Measurements from ENCODE around the gene DAZAP1. TPM values are rescaled to one million over a fixed set of nuclear protein-coding genes. Genes with fewer than 3 reads are reported as not detected.

Gene DAZAP1
- 77.6 to 108 TPM (median 102 TPM) in 5 replicates for total RNA-seq (2022; extraction: Qiagen RNA extraction)

GRCh38 chr19:1407528-1408299 lies at the start of gene DAZAP1:
Gene DAZAP1 (plus strand): TSS chr19:1407586. CDS start chr19:1407774, 188 bp downstream.

GRCh38 chr19:1383312-1384084 lies 23.9 kb upstream of the DAZAP1 start, which contains the start of gene NDUFS7:
Gene NDUFS7 (plus strand): TSS chr19:1383907. CDS start chr19:1383927, 20 bp downstream.

GRCh38 chr19:1401138-1401888 lies 6.1 kb upstream of the DAZAP1 start, which contains the start of gene GAMT:
Gene GAMT (minus strand): TSS chr19:1401542. CDS start chr19:1401476, 66 bp downstream.

GRCh38 chr19:1438035-1438932 lies 30.9 kb downstream of the DAZAP1 start, which contains the start of gene RPS15:
Gene RPS15 (plus strand): TSS chr19:1438396. CDS start chr19:1438426, 30 bp downstream.

GRCh38 chr19:1449467-1450442 lies 42.4 kb downstream of the DAZAP1 start, which contains the start of gene APC2:
Gene APC2 (plus strand): TSS chr19:1450121. CDS start chr19:1453002, 2,881 bp downstream.

GRCh38 chr19:1478934-1479707 lies 71.7 kb downstream of the DAZAP1 start, which contains the start of gene C19orf25:
Gene C19orf25 (minus strand): TSS chr19:1479215. CDS start chr19:1478903, 312 bp downstream.

Other genes starting within 250 kb of the DAZAP1 start
- 28.1 to 47.8 TPM (median 46.9 TPM) in 5 replicates for gene SBNO2, start 233.3 kb upstream of the DAZAP1 start, total RNA-seq (2022; extraction: Qiagen RNA extraction)
- gene STK11, start 201.8 kb upstream of the DAZAP1 start, total RNA-seq (2022; extraction: Qiagen RNA extraction) = 28.4 to 40.6 TPM (median 39.4 TPM) in 5 replicates
- 2.3 to 4.9 TPM (median 4.5 TPM) in 5 replicates for gene CBARP, start 169.6 kb upstream of the DAZAP1 start, total RNA-seq (2022; extraction: Qiagen RNA extraction)
- 80.9 to 184 TPM (median 172 TPM) in 5 replicates for gene ATP5F1D, start 165.8 kb upstream of the DAZAP1 start, total RNA-seq (2022; extraction: Qiagen RNA extraction)
- 38.8 to 50.5 TPM (median 43.1 TPM) in 5 replicates for gene MIDN, start 159.0 kb upstream of the DAZAP1 start, total RNA-seq (2022; extraction: Qiagen RNA extraction)
- 90.2 to 178 TPM (median 95.7 TPM) in 5 replicates for gene CIRBP, start 138.3 kb upstream of the DAZAP1 start, total RNA-seq (2022; extraction: Qiagen RNA extraction)
- 49.5 to 105 TPM (median 87.7 TPM) in 5 replicates for gene FAM174C, start 132.1 kb upstream of the DAZAP1 start, total RNA-seq (2022; extraction: Qiagen RNA extraction)
- 1.2 to 2.6 TPM (median 1.6 TPM) in 5 replicates for gene EFNA2, start 121.7 kb upstream of the DAZAP1 start, total RNA-seq (2022; extraction: Qiagen RNA extraction)
- gene NDUFS7, start 23.7 kb upstream of the DAZAP1 start, total RNA-seq (2022; extraction: Qiagen RNA extraction) = 76.1 to 82.1 TPM (median 79.3 TPM) in 5 replicates
- gene GAMT, start 6.0 kb upstream of the DAZAP1 start, total RNA-seq (2022; extraction: Qiagen RNA extraction) = 23.1 to 45.5 TPM (median 42.6 TPM) in 5 replicates
- gene RPS15, start 30.8 kb downstream of the DAZAP1 start, total RNA-seq (2022; extraction: Qiagen RNA extraction) = 1,595 to 2,147 TPM (median 1,872 TPM) in 5 replicates
- 1.2 to 2.3 TPM (median 1.6 TPM) in 5 replicates for gene APC2, start 42.5 kb downstream of the DAZAP1 start, total RNA-seq (2022; extraction: Qiagen RNA extraction)
- gene C19orf25, start 71.6 kb downstream of the DAZAP1 start, total RNA-seq (2022; extraction: Qiagen RNA extraction) = 10.8 to 22.9 TPM (median 20.5 TPM) in 5 replicates
- 0.47 to 1.1 TPM (median 0.82 TPM) in 5 replicates for gene PCSK4, start 82.8 kb downstream of the DAZAP1 start, total RNA-seq (2022; extraction: Qiagen RNA extraction)
- 3.8 to 5.7 TPM (median 5.2 TPM) in 5 replicates for gene REEP6, start 83.6 kb downstream of the DAZAP1 start, total RNA-seq (2022; extraction: Qiagen RNA extraction)
- 2.7 to 4.4 TPM (median 3.3 TPM) in 5 replicates for gene ADAMTSL5, start 105.4 kb downstream of the DAZAP1 start, total RNA-seq (2022; extraction: Qiagen RNA extraction)
- gene PLK5, start 116.5 kb downstream of the DAZAP1 start, total RNA-seq (2022; extraction: Qiagen RNA extraction) = 0.05 TPM in 1 of 5 replicates, not detected in the others
- 5.7 to 13.5 TPM (median 10.8 TPM) in 5 replicates for gene MEX3D, start 160.7 kb downstream of the DAZAP1 start, total RNA-seq (2022; extraction: Qiagen RNA extraction)
- gene MBD3, start 185.3 kb downstream of the DAZAP1 start, total RNA-seq (2022; extraction: Qiagen RNA extraction) = 31.9 to 56.6 TPM (median 51.5 TPM) in 5 replicates
- gene UQCR11, start 197.9 kb downstream of the DAZAP1 start, total RNA-seq (2022; extraction: Qiagen RNA extraction) = 92.0 to 201 TPM (median 166 TPM) in 5 replicates
- gene TCF3, start 245.0 kb downstream of the DAZAP1 start, total RNA-seq (2022; extraction: Qiagen RNA extraction) = 42.5 to 68.8 TPM (median 57.4 TPM) in 5 replicates